ENCODE measurements around the gene TTC39B.
"Not testable (repeated sequence)": the region's sequence is repeated elsewhere in the genome, so short reads cannot be mapped to it uniquely, and the experiment has no call there.

TTC39B gene

DNA sequence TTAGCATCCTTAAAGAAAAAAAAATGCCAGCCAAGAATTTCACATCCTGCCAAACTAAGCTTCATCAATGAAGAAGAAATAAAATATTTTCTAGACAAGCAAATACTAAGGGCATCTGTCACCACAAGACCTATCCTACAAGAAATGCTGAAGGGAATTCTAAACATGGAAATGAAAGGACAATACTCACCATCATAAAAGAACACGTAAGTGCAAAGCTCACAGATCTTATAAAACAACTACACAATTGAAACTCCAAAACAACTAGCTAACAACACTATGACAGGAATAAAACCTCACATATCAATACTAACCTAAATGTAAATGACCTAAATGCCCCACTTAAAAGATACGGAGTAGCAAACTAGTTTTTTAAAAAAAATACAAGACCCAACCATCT is 71.4 kb downstream of the TTC39B start:
- H3K4me3 ChIP-seq: no peak overlapping the region
- no peak for TF ChIP-seq EZH2 (IDR thresholded peaks at IDR 0.05)
- TF ChIP-seq FOXP2 (optimal IDR thresholded peaks at IDR 0.05; ENCODE audit: control extremely low read depth, extremely low read length, insufficient read depth): no peak
- TF ChIP-seq POLR2AphosphoS5 (IDR thresholded peaks at IDR 0.05; ENCODE audit: borderline replicate concordance, low read depth, low read length): no peak
- DNase-seq (ENCODE audit: low read depth, low spot score): no peak
- no peak overlapping the region for H3K9ac ChIP-seq (ENCODE audit: insufficient read length)
- H3K9me3 ChIP-seq (ENCODE audit: low read depth, low read length): peaks cover 4% of the 10 kb centered on the region; the same call in 1 of the 2 replicates
- H3K27ac ChIP-seq: no peak overlapping the region
- no peaks in the 10 kb centered on the region for H3K36me3 ChIP-seq (ENCODE audit: insufficient read depth, low read length)

DNA sequence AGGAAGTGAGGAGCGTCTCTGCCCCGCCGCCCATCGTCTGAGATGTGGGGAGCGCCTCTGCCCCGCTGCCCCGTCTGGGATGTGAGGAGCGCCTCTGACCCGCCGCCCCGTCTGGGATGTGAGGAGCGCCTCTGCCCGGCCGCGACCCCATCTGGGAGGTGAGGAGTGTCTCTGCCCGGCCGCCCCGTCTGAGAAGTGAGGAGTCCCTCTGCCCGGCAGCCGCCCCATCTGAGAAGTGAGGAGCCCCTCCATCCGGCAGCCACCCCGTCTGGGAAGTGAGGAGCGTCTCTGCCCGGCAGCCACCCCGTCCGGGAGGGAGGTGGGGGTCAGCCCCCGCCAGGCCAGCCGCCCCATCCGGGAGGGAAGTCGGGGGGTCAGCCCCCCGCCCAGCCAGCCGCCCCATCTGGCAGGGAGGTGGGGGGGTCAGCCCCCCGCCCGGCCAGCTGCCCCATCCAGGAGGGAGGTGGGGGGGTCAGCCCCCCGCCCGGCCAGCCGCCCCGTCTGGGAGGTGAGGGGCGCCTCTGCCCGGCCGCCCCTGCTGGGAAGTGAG is 73.0 kb downstream of the TTC39B start:
- DNase-seq (ENCODE audit: low read depth, low spot score); H3K9me3 ChIP-seq (ENCODE audit: low read depth, low read length); H3K4me3 ChIP-seq; H3K9ac ChIP-seq (ENCODE audit: insufficient read length); H3K27ac ChIP-seq; H3K36me3 ChIP-seq (ENCODE audit: insufficient read depth, low read length): not testable (repeated sequence)

DNA sequence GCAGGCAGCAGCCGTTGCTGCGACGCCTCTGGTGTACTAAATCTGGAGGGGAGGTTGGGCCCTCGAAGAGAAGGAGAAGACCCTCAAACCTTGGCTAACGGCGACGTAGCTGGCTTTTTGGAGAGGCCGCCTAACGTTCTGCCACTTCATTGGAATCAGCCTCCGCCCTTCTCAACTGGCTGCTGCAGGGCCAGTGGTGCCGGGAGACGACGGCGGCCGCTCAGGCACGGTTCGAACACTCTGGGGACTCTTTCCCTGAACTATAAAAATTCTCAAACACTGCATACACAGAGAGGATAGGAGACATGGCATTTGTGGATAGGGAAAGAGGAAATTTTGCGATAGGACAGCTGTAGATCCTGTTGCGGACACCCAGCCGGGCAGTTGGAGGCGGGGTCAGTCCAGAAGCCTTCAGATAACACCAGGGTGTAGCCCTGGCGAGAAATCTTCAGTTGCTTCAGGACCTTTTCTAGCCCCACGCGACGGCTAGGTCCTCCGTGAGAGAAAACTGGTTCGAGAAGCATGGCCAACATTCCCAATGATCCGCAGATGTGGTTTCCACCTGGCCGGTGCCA is 74.2 kb downstream of the TTC39B start:
- H3K36me3 ChIP-seq (ENCODE audit: insufficient read depth, low read length); H3K27ac ChIP-seq; H3K9me3 ChIP-seq (ENCODE audit: low read depth, low read length); DNase-seq (ENCODE audit: low read depth, low spot score); H3K9ac ChIP-seq (ENCODE audit: insufficient read length); H3K4me3 ChIP-seq: not testable (repeated sequence)

DNA sequence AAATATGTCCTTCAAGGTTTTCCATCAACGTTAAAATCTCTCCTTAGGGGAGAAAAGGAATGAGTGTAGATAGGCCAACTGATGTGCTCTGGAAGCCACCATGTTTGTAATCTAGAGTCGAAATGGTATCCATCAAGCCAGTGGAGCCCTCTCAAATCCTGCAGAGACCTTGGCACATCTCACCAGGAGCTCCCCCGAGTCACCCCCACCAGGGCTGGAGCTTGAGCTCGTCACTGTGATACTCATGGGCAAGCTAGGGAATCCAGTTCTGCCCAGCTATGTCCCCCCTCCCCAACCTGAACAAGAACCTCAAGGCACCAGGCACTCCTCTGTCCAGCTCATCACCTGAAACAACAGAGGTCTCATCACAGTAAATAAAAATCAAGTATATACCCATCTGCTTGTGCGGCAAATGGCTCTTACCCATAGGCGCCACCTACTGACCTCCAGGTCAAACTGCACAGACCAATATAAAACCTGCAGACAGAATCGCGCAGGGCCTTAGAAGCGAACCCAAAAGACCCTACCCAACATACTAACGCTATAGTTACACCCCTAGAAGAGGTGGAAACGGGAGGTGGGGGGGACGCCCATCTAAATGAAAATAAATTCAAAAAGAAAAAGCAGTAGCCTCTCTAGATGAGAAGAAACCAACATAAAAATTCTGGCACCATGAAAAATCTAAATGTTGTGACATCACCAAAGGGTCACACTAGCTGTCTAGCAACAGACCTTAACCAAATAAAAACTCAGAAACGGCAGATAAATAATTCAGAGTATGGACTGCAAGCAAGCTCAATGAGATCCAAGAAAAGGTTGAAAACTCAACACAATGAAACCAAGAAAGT is 75.0 kb downstream of the TTC39B start:
- Histone ChIP-seq H3K36me3 (ENCODE audit: insufficient read depth, low read length) (no peaks in the 10 kb centered on the region), H3K9ac (ENCODE audit: insufficient read length) (no peak overlapping the region), H3K27ac (no peak overlapping the region), H3K4me3 (no peak overlapping the region), H3K9me3 (ENCODE audit: low read depth, low read length) (peaks cover 4% of the 10 kb centered on the region; the same call in 1 of the 2 replicates)
- TF ChIP-seq EZH2 (IDR thresholded peaks at IDR 0.05) (no peak), FOXP2 (optimal IDR thresholded peaks at IDR 0.05; ENCODE audit: control extremely low read depth, extremely low read length, insufficient read depth) (no peak), POLR2AphosphoS5 (IDR thresholded peaks at IDR 0.05; ENCODE audit: borderline replicate concordance, low read depth, low read length) (no peak)
- DNase-seq (ENCODE audit: low read depth, low spot score): peak; percentile 20

DNA sequence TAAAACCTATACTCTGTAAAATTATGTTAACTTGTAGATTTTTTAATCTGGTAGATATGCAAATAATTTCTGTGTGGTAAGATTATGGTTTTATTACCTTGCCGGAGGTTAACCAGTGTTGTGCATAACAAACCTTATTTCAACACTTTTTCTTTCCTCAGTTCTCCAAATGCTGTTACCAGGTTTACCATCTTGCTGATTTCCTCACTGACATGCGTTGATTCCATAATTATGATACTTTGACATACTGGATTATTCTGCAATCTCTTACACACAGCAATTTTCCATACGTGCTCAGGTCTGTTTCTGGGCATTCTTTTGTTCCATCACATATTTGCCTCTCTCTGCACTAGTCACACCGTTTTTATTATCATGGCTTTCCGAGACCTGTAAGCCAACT is 77.6 kb downstream of the TTC39B start:
- TF ChIP-seq POLR2AphosphoS5 (IDR thresholded peaks at IDR 0.05; ENCODE audit: borderline replicate concordance, low read depth, low read length): no peak
- no peak for TF ChIP-seq FOXP2 (optimal IDR thresholded peaks at IDR 0.05; ENCODE audit: control extremely low read depth, extremely low read length, insufficient read depth)
- TF ChIP-seq EZH2 (IDR thresholded peaks at IDR 0.05): no peak
- Histone ChIP-seq H3K9ac (ENCODE audit: insufficient read length) (no peak overlapping the region), H3K4me3 (no peak overlapping the region), H3K9me3 (ENCODE audit: low read depth, low read length) (no peaks in the 10 kb centered on the region), H3K36me3 (ENCODE audit: insufficient read depth, low read length) (no peaks in the 10 kb centered on the region), H3K27ac (peak overlapping the region; percentile 43)
- DNase-seq (ENCODE audit: low read depth, low spot score): no peak

DNA sequence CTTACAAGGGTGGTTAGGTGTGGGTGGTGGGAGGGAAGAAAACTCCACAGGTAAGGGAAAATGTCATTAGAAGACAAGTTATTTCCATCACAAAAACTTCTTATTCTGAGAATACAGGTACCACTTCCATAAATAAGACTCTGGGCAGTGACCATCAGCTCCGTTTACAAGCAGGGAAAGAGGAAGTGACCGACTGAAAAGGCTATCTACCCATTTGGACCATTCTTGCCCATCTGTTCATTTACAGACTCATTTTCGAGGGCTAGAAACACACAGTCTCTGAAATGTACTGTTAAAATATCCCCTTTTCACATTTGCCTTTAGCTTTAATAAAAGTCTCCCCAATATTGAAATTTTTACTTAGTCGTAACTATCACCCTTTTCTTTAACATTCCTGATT is 79.5 kb downstream of the TTC39B start:
- no peaks in the 10 kb centered on the region for H3K9me3 ChIP-seq (ENCODE audit: low read depth, low read length)
- no peak overlapping the region for H3K4me3 ChIP-seq
- TF ChIP-seq POLR2AphosphoS5 (IDR thresholded peaks at IDR 0.05; ENCODE audit: borderline replicate concordance, low read depth, low read length): no peak
- no peak for TF ChIP-seq EZH2 (IDR thresholded peaks at IDR 0.05)
- no peak for TF ChIP-seq FOXP2 (optimal IDR thresholded peaks at IDR 0.05; ENCODE audit: control extremely low read depth, extremely low read length, insufficient read depth)
- H3K9ac ChIP-seq (ENCODE audit: insufficient read length): no peak overlapping the region
- no peak overlapping the region for H3K27ac ChIP-seq
- H3K36me3 ChIP-seq (ENCODE audit: insufficient read depth, low read length): no peaks in the 10 kb centered on the region
- no peak for DNase-seq (ENCODE audit: low read depth, low spot score)

DNA sequence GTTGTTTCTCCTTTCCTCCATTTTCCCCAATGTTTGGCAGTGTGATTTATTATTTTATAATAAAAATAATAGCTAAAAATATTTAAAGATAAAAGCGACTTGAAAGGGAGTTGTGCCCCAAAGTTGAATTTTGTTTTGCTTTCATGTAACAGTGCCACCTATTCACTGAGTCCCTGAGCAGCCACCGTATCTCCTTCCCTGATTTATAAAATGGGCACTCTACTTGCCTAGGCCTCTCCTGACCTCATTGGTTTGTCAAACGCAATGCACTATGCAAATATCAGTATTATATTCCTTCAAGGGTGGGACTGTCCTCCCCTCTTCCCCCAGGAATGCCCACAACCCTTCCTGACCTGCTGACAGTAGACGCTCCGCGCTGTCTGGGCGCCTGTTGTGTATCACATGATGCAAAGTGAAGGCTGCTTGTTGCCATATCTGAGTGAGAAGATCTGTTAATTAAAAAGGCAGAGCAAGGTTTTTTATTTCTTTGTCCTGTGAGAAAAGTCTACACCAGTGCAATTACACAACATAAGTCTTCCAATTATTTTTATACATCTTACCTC is 81.4 kb downstream of the TTC39B start:
- Histone ChIP-seq H3K9me3 (ENCODE audit: low read depth, low read length) (no peaks in the 10 kb centered on the region), H3K27ac (no peak overlapping the region), H3K36me3 (ENCODE audit: insufficient read depth, low read length) (no peaks in the 10 kb centered on the region), H3K9ac (ENCODE audit: insufficient read length) (no peak overlapping the region), H3K4me3 (no peak overlapping the region)
- DNase-seq (ENCODE audit: low read depth, low spot score): no peak
- TF ChIP-seq EZH2 (IDR thresholded peaks at IDR 0.05): no peak
- TF ChIP-seq FOXP2 (optimal IDR thresholded peaks at IDR 0.05; ENCODE audit: control extremely low read depth, extremely low read length, insufficient read depth): no peak
- TF ChIP-seq POLR2AphosphoS5 (IDR thresholded peaks at IDR 0.05; ENCODE audit: borderline replicate concordance, low read depth, low read length): no peak

DNA sequence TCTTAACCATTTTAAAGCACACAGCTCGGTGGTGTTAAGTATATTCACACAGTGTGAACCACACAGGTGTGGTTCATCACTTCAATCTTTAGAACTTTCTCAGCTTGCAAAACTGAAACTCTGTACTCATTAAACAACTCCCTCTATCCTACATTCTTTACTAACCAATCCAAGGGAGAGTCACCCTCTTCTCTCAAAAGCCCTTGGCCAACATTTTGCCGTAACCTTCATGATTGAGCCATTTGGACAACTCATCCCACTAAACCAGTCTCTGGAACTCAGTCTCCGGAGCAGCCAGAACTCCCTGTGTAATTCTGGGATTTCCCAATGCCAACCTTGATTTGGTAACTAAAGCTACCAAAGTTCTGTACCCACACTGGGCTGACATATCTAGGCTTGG is 84.7 kb downstream of the TTC39B start:
- no peak overlapping the region for H3K4me3 ChIP-seq
- no peak for DNase-seq (ENCODE audit: low read depth, low spot score)
- H3K27ac ChIP-seq: no peak overlapping the region
- no peaks in the 10 kb centered on the region for H3K36me3 ChIP-seq (ENCODE audit: insufficient read depth, low read length)
- H3K9ac ChIP-seq (ENCODE audit: insufficient read length): no peak overlapping the region
- no peaks in the 10 kb centered on the region for H3K9me3 ChIP-seq (ENCODE audit: low read depth, low read length)
- TF ChIP-seq FOXP2 (optimal IDR thresholded peaks at IDR 0.05; ENCODE audit: control extremely low read depth, extremely low read length, insufficient read depth) (no peak), POLR2AphosphoS5 (IDR thresholded peaks at IDR 0.05; ENCODE audit: borderline replicate concordance, low read depth, low read length) (no peak), EZH2 (IDR thresholded peaks at IDR 0.05) (no peak)
